H1 (cell line): Measurements from ENCODE around the gene FBN1. TPM values are rescaled to one million over a fixed set of nuclear protein-coding genes. Genes with fewer than 3 reads are reported as not detected.

Experiments
- CTCF ChIA-PET: fragments of 300-600 bp; sonication (Branson Sonifier 250); formaldehyde crosslinking; loops from one replicate; lab custom pipeline; 2021; ENCODE audit not compliant: partially characterized antibody; lab: Charles Lee
- POLR2A ChIA-PET: fragments of 300-600 bp; sonication (Branson Sonifier 250); formaldehyde crosslinking; loops from one replicate; lab custom pipeline; 2021; ENCODE audit warnings: inconsistent platforms; ENCODE audit not compliant: partially characterized antibody; lab: Charles Lee
- DNase-seq, 2 experiments: peaks; one replicate each; pipeline versions ENCODE4 v3.0.0 to v3.0.0-alpha.2; 2010 to 2022; ENCODE audit warnings: low spot score in 2 of 2, low read depth in 1 of 2, mixed read lengths in 1 of 2
- FAIRE-seq: peaks from 2 replicates; lab custom pipeline; 2011; peaks lifted over from hg19 to GRCh38; lab: Jason Lieb, UNC
- H2AFZ ChIP-seq: 2 replicates; pipeline ENCODE4 v1.8.1; 2012; ENCODE audit warnings: low read length, inconsistent platforms
- H2AK5ac ChIP-seq: 2 replicates; pipeline ENCODE4 v1.6.1; 2013; ENCODE audit warnings: low read depth, low read length
- H2BK120ac ChIP-seq: replicated peaks from 2 replicates; pipeline ENCODE3; 2013; ENCODE audit warnings: low read depth, low read length, inconsistent platforms
- H2BK12ac ChIP-seq: 2 replicates; pipeline ENCODE4 v1.6.1; 2013; ENCODE audit warnings: low read depth, low read length
- H2BK15ac ChIP-seq: 2 replicates; pipeline ENCODE4 v1.6.1; 2013; ENCODE audit warnings: low read length
- H2BK20ac ChIP-seq: 2 replicates; pipeline ENCODE4 v1.6.1; 2013; ENCODE audit warnings: low read length
- H2BK5ac ChIP-seq: 2 replicates; pipeline ENCODE4 v1.6.1; 2013; ENCODE audit warnings: low read depth, low read length
- H3K14ac ChIP-seq: 2 replicates; pipeline ENCODE4 v1.6.1; 2013; ENCODE audit warnings: inconsistent platforms; ENCODE audit not compliant: insufficient read length
- H3K18ac ChIP-seq: 2 replicates; pipeline ENCODE4 v1.6.1; 2013; ENCODE audit warnings: low read length; ENCODE audit errors: extremely low read depth
- H3K23ac ChIP-seq: 2 replicates; pipeline ENCODE4 v1.6.1; 2013; ENCODE audit warnings: inconsistent platforms; ENCODE audit not compliant: insufficient read length
- H3K23me2 ChIP-seq: 2 replicates; pipeline ENCODE4 v1.6.1; 2013; ENCODE audit warnings: low read depth, low read length
- H3K27ac ChIP-seq: 2 replicates; pipeline ENCODE4 v1.6.1; 2011; ENCODE audit warnings: low read depth, low read length, inconsistent platforms
- H3K27me3 ChIP-seq, 4 experiments: replicated peaks in 1 of 4; 1 replicate in 1 of 4; 2 replicates in 3 of 4; pipeline versions ENCODE4 v1.6.1 to v1.8.1; 2011 to 2013; ENCODE audit warnings: low read length in 3 of 4, mild to moderate bottlenecking in 3 of 4, inconsistent platforms in 2 of 4, mixed read lengths in 2 of 4, moderate library complexity in 1 of 4; ENCODE audit not compliant: control insufficient read depth in 3 of 4, insufficient read depth in 3 of 4; ENCODE audit errors: extremely low read depth in 1 of 4
- H3K36me3 ChIP-seq, 4 experiments: 2 replicates each; pipeline versions ENCODE4 v1.6.1 to v1.8.1; 2011 to 2013; ENCODE audit warnings: mild to moderate bottlenecking in 4 of 4, low read length in 3 of 4, moderate library complexity in 2 of 4, control low read depth in 1 of 4, inconsistent platforms in 1 of 4; ENCODE audit not compliant: insufficient read depth in 4 of 4, control insufficient read depth in 2 of 4
- H3K4ac ChIP-seq: replicated peaks from 2 replicates; pipeline ENCODE3; 2013; ENCODE audit warnings: low read length, low read depth, mixed read lengths, inconsistent platforms; ENCODE audit not compliant: insufficient read length
- H3K4me1 ChIP-seq, 4 experiments: replicated peaks in 1 of 4; 1 replicate in 1 of 4; 2 replicates in 3 of 4; pipeline versions ENCODE4 v1.6.1 to v1.8.1; 2011 to 2013; ENCODE audit warnings: low read length in 3 of 4, inconsistent platforms in 2 of 4, mixed read lengths in 1 of 4; ENCODE audit not compliant: insufficient read depth in 4 of 4, control insufficient read depth in 3 of 4
- H3K4me2 ChIP-seq, 2 experiments: 2 replicates each; pipeline versions ENCODE4 v1.6.1 to v1.8.1; 2011 to 2013; ENCODE audit warnings: low read depth in 2 of 2, low read length in 2 of 2, control low read depth in 1 of 2, inconsistent platforms in 1 of 2, mild to moderate bottlenecking in 1 of 2; ENCODE audit not compliant: insufficient read depth in 1 of 2
- H3K4me3 ChIP-seq, 4 experiments: fragments of 200-600, 300-600 bp in 1 of 4; sonication (generic), shearing (Covaris generic), sonication (Bioruptor Twin) in 1 of 4; 2 replicates each; pipeline versions ENCODE4 v1.5.1 to v1.8.1; 2011 to 2016; ENCODE audit warnings: low read length in 4 of 4, low read depth in 3 of 4, control low read depth in 2 of 4, inconsistent platforms in 2 of 4, mild to moderate bottlenecking in 2 of 4, mixed read lengths in 1 of 4, moderate library complexity in 1 of 4; ENCODE audit not compliant: insufficient read depth in 2 of 4; ENCODE audit errors: extremely low read depth in 1 of 4
- H3K56ac ChIP-seq: replicated peaks from 2 replicates; pipeline ENCODE3; 2013; ENCODE audit warnings: low read depth, mild to moderate bottlenecking, mixed read lengths, low read length, inconsistent platforms; ENCODE audit not compliant: insufficient read length
- H3K79me1 ChIP-seq: 2 replicates; pipeline ENCODE4 v1.6.1; 2013; ENCODE audit warnings: low read depth, low read length, control low read depth
- H3K79me2 ChIP-seq, 2 experiments: 2 replicates each; pipeline versions ENCODE4 v1.6.1 to v1.8.1; 2012 to 2013; ENCODE audit warnings: low read length in 2 of 2, mild to moderate bottlenecking in 2 of 2, inconsistent platforms in 1 of 2; ENCODE audit not compliant: insufficient read depth in 2 of 2, control insufficient read depth in 1 of 2
- H3K9ac ChIP-seq, 4 experiments: replicated peaks in 1 of 4; 1 replicate in 1 of 4; 2 replicates in 3 of 4; pipeline versions ENCODE4 v1.6.1 to v1.8.1; 2011 to 2013; ENCODE audit warnings: low read depth in 3 of 4, low read length in 3 of 4, control low read depth in 2 of 4, mild to moderate bottlenecking in 2 of 4, moderate library complexity in 2 of 4, inconsistent platforms in 1 of 4; ENCODE audit errors: extremely low read depth in 1 of 4
- H3K9me3 ChIP-seq, 2 experiments: 2 replicates each; pipeline versions ENCODE4 v1.6.1 to v1.8.1; 2012 to 2013; ENCODE audit warnings: mild to moderate bottlenecking in 2 of 2, moderate library complexity in 2 of 2, control low read depth in 1 of 2, inconsistent platforms in 1 of 2, low read depth in 1 of 2, low read length in 1 of 2, mixed read lengths in 1 of 2; ENCODE audit not compliant: insufficient read depth in 2 of 2
- H4K20me1 ChIP-seq, 2 experiments: replicated peaks in 1 of 2; 2 replicates each; pipeline versions ENCODE3 to v1.8.1; 2011 to 2013; ENCODE audit warnings: inconsistent platforms in 2 of 2, low read length in 2 of 2, mild to moderate bottlenecking in 1 of 2; ENCODE audit not compliant: insufficient read depth in 2 of 2, control insufficient read depth in 1 of 2
- H4K5ac ChIP-seq: 2 replicates; pipeline ENCODE4 v1.6.1; 2013; ENCODE audit warnings: low read length, low read depth, mixed read lengths, inconsistent platforms; ENCODE audit not compliant: insufficient read length
- H4K8ac ChIP-seq: 2 replicates; pipeline ENCODE4 v1.8.0; 2013; ENCODE audit warnings: mild to moderate bottlenecking, moderate library complexity, low read length, inconsistent platforms; ENCODE audit not compliant: insufficient read depth; ENCODE audit errors: extremely low read depth
- H4K91ac ChIP-seq: replicated peaks from 2 replicates; pipeline ENCODE3; 2013; ENCODE audit warnings: low read length, mixed read lengths, inconsistent platforms; ENCODE audit not compliant: insufficient read length
- KDM4A ChIP-seq: IDR thresholded peaks from one replicate; pipeline ENCODE4 v1.7.1; 2012; ENCODE audit warnings: low read depth, mild to moderate bottlenecking, moderate library complexity, low read length, inconsistent platforms; ENCODE audit not compliant: severe bottlenecking
- MAFK ChIP-seq: IDR thresholded peaks from 2 replicates; pipeline ENCODE4 v1.6.1; 2012; ENCODE audit warnings: low read depth, mild to moderate bottlenecking, improper control_type of control experiment, low read length
- TBP ChIP-seq: IDR thresholded peaks from 2 replicates; pipeline ENCODE4 v1.6.1; 2011; ENCODE audit warnings: low read depth, low read length, improper control_type of control experiment
- WGBS, 2 experiments: shearing (Covaris generic) in 1 of 2; methylation state at CpG; one replicate each; pipeline versions ENCODE4 v1.1.6 to v1.1.7; 2013 to 2015; ENCODE audit warnings: low lambda C conversion rate in 2 of 2, mixed read lengths in 2 of 2, inconsistent platforms in 1 of 2, low coverage in 1 of 2, missing lambda C conversion rate in 1 of 2; ENCODE audit not compliant: insufficient replicate concordance in 2 of 2, insufficient coverage in 1 of 2, insufficient read length in 1 of 2; ENCODE audit errors: extremely low coverage in 1 of 2, missing lambda C conversion rate in 1 of 2; 5-methylcytosine and 5-hydroxymethylcytosine counted together
- polyA plus RNA-seq, 7 experiments: library from polyadenylated mRNA; depleted of rRNA in 3 of 7; stranded (reverse) in 5 of 7; unstranded in 2 of 7; fragments of >200 nt in 5 of 7; fragments of 200-250 nt in 2 of 7; gene quantifications; 1 replicate in 5 of 7; 2 replicates in 1 of 7; 4 replicates in 1 of 7; pipeline versions ENCODE4 v1.2.1 to v1.2.3, GENCODE V29; 2011 to 2013; ENCODE audit warnings: missing spikeins in 2 of 7, mixed read lengths in 2 of 7
- total RNA-seq: library from RNA; stranded (reverse); fragmentation: NEBNext Ultra II Directional; extraction: Animal tissue kit (Norgen Biotek cat#: 25700); gene quantifications from 2 replicates; pipeline ENCODE4 v1.2.1, GENCODE V29; 2021

The FBN1 gene
- total and polyA plus RNA-seq, 2 of the 8 experiments (the other 6 are each of a cell fraction or from before 2014, with no cell fraction given): 3.0 to 4.0 TPM

DNA sequence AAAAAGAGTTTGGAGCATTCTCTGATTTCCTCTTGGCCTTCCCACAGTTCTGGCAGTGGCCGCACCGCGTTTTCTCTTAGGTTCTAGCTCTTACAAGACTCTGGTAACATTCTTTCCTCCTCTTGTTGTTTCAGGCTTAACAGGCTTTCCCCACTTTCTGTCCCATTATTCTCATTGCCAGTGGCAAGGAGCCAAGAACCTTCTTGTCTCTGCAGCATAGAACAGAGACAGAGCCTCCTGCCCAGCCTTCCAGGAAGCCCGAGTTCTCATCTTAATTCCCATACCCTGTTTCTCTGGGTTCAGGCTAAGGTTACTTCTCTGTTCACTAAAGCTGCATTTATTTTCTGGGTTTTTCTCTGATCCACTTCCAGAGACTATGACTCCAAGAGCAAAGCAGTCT lies 253.2 kb downstream of the FBN1 start:
- no peak overlapping the region for H3K56ac ChIP-seq
- ChIA-PET POLR2A (no interaction called here), CTCF (interaction anchor here (0.7 to 1.3 kb wide), 3 partner anchors 17 to 226 kb away, joined by 3 read pairs; no protein-coding TSS in a partner anchor)
- H3K23me2 ChIP-seq: no peaks in the 10 kb centered on the region
- H3K27ac ChIP-seq: no peak overlapping the region
- DNase-seq (no peak), FAIRE-seq (no peak)
- no peak overlapping the region for H3K9ac ChIP-seq
- H3K18ac ChIP-seq: no peak overlapping the region
- no peak overlapping the region for H3K4me3 ChIP-seq
- H3K27me3 ChIP-seq: no peaks in the 10 kb centered on the region
- no peaks in the 10 kb centered on the region for H3K79me1 ChIP-seq
- H4K20me1 ChIP-seq: no peaks in the 10 kb centered on the region
- H2AFZ ChIP-seq: no peak overlapping the region
- no peak overlapping the region for H2BK120ac ChIP-seq
- H3K79me2 ChIP-seq: no peaks in the 10 kb centered on the region
- no peaks in the 10 kb centered on the region for H3K36me3 ChIP-seq
- no peak overlapping the region for H2BK5ac ChIP-seq
- no peaks in the 10 kb centered on the region for H3K9me3 ChIP-seq
- H4K91ac ChIP-seq: no peak overlapping the region
- H4K8ac ChIP-seq: no peak overlapping the region
- no peak overlapping the region for H4K5ac ChIP-seq
- H3K4ac ChIP-seq: no peak overlapping the region
- no peak overlapping the region for H2BK15ac ChIP-seq
- no peaks in the 10 kb centered on the region for H3K4me1 ChIP-seq
- H3K4me2 ChIP-seq: no peak overlapping the region
- H3K14ac ChIP-seq: no peak overlapping the region
- no peak for TF ChIP-seq MAFK
- no peak for TF ChIP-seq TBP
- TF ChIP-seq KDM4A: no peak
- no peak overlapping the region for H2AK5ac ChIP-seq
- 72% methylated on average over 4 of the region's 4 CpGs; no CpG with 5 or more reads in 1 of the 2 experiments for WGBS, 2 experiments
- no peak overlapping the region for H3K23ac ChIP-seq
- no peak overlapping the region for H2BK12ac ChIP-seq
- H2BK20ac ChIP-seq: no peak overlapping the region
